IMR-90 (cell line): ENCODE measurements around the gene RRP1B. TPM values are rescaled to one million over a fixed set of nuclear protein-coding genes. Genes with fewer than 3 reads are reported as not detected.

Source experiments
- ATAC-seq: fragments of 200-7000 bp; cut with Tn5 transposase; 2 replicates; pipeline ENCODE4 v1.9.1; 2020; ENCODE audit warnings: low read depth, mild to moderate bottlenecking, moderate library complexity
- BruUV-seq: library from RNA; stranded (reverse); fragments of 400-500 nt; replicated peaks from 2 replicates; lab custom pipeline; 2021; lab: Mats Ljungman, UMichigan
- CTCF ChIA-PET: fragments of 300-600 bp; formaldehyde crosslinking; extraction: SDS; loops from one replicate; lab custom pipeline; 2021; ENCODE audit warnings: antibody characterized with exemption; lab: Yijun Ruan, JAX
- POLR2A ChIA-PET: fragments of 300-600 bp; sonication (Branson Sonifier 250); formaldehyde crosslinking; loops from one replicate; lab custom pipeline; 2022; ENCODE audit warnings: antibody characterized with exemption; ENCODE audit not compliant: unreplicated experiment; lab: Charles Lee
- DNase-seq: peaks from one replicate; pipeline ENCODE4 v3.0.0; 2013
- H2AFZ ChIP-seq: replicated peaks from 2 replicates; pipeline ENCODE3; 2013; ENCODE audit warnings: low read length, mild to moderate bottlenecking; ENCODE audit not compliant: poor library complexity
- H2AK5ac ChIP-seq: 2 replicates; pipeline ENCODE4 v1.6.1; 2013; ENCODE audit warnings: low read depth, low read length, inconsistent platforms
- H2AK9ac ChIP-seq: replicated peaks from 2 replicates; pipeline ENCODE3; 2013; ENCODE audit warnings: mild to moderate bottlenecking, low read depth, low read length, moderate library complexity; ENCODE audit not compliant: poor library complexity
- H2BK120ac ChIP-seq: 2 replicates; pipeline ENCODE4 v1.6.1; 2013; ENCODE audit warnings: low read depth, low read length, inconsistent platforms
- H2BK15ac ChIP-seq: 3 replicates; pipeline ENCODE4 v1.6.1; 2013; ENCODE audit warnings: low read depth, low read length, inconsistent platforms
- H2BK20ac ChIP-seq: 2 replicates; pipeline ENCODE4 v1.6.1; 2013; ENCODE audit warnings: low read depth, mild to moderate bottlenecking, inconsistent platforms, low read length, moderate library complexity
- H2BK5ac ChIP-seq: 2 replicates; pipeline ENCODE4 v1.6.1; 2013; ENCODE audit warnings: mild to moderate bottlenecking, low read depth, low read length, inconsistent platforms; ENCODE audit not compliant: poor library complexity, severe bottlenecking
- H3K14ac ChIP-seq: replicated peaks from 2 replicates; pipeline ENCODE4 v1.6.1; 2013; ENCODE audit warnings: low read depth, low read length, inconsistent platforms
- H3K18ac ChIP-seq: 2 replicates; pipeline ENCODE4 v1.6.1; 2013; ENCODE audit warnings: low read depth, low read length, control low read depth
- H3K23ac ChIP-seq: 2 replicates; pipeline ENCODE4 v1.6.1; 2013; ENCODE audit warnings: low read depth, low read length, inconsistent platforms
- H3K27ac ChIP-seq: 2 replicates; pipeline ENCODE4 v1.5.1; 2013; ENCODE audit warnings: mild to moderate bottlenecking, control low read depth, low read length; ENCODE audit not compliant: insufficient read depth
- H3K27me3 ChIP-seq: 2 replicates; pipeline ENCODE4 v1.6.1; 2013; ENCODE audit warnings: low read length; ENCODE audit not compliant: control insufficient read depth, insufficient read depth
- H3K36me3 ChIP-seq: 2 replicates; pipeline ENCODE4 v1.6.1; 2013; ENCODE audit warnings: low read length, mixed read lengths; ENCODE audit not compliant: control insufficient read depth, insufficient read depth
- H3K4ac ChIP-seq: 2 replicates; pipeline ENCODE4 v1.6.1; 2013; ENCODE audit warnings: low read depth, low read length, inconsistent platforms
- H3K4me1 ChIP-seq: 2 replicates; pipeline ENCODE4 v1.6.1; 2013; ENCODE audit warnings: low read length, mixed read lengths; ENCODE audit not compliant: control insufficient read depth, insufficient read depth
- H3K4me2 ChIP-seq: 2 replicates; pipeline ENCODE4 v1.6.1; 2013; ENCODE audit warnings: low read depth, mild to moderate bottlenecking, control low read depth, low read length, moderate library complexity
- H3K4me3 ChIP-seq: 2 replicates; pipeline ENCODE4 v1.5.1; 2013; ENCODE audit warnings: low read depth, mild to moderate bottlenecking, control low read depth, low read length, moderate library complexity; ENCODE audit not compliant: insufficient read depth
- H3K56ac ChIP-seq: 2 replicates; pipeline ENCODE4 v1.6.1; 2013; ENCODE audit warnings: low read length, inconsistent platforms; ENCODE audit not compliant: insufficient read depth; ENCODE audit errors: extremely low read depth
- H3K79me1 ChIP-seq, 2 experiments: 2 replicates each; pipeline ENCODE4 v1.6.1; 2013; ENCODE audit warnings: low read length in 2 of 2, inconsistent platforms in 1 of 2, low read depth in 1 of 2
- H3K9ac ChIP-seq: 2 replicates; pipeline ENCODE4 v1.6.1; 2013; ENCODE audit warnings: low read depth, low read length, control low read depth
- H3K9me1 ChIP-seq: 2 replicates; pipeline ENCODE4 v1.6.1; 2013; ENCODE audit warnings: low read length, inconsistent platforms; ENCODE audit not compliant: insufficient read depth
- H3K9me3 ChIP-seq: 2 replicates; pipeline ENCODE4 v1.6.1; 2013; ENCODE audit warnings: low read length; ENCODE audit not compliant: control insufficient read depth, insufficient read depth
- H4K20me1 ChIP-seq: 2 replicates; pipeline ENCODE4 v1.6.1; 2013; ENCODE audit warnings: low read length, inconsistent platforms; ENCODE audit not compliant: insufficient read depth
- H4K5ac ChIP-seq: 2 replicates; pipeline ENCODE4 v1.6.1; 2013; ENCODE audit warnings: mild to moderate bottlenecking, low read depth, low read length, control low read depth
- H4K8ac ChIP-seq, 2 experiments: 2 replicates each; pipeline ENCODE4 v1.6.1; 2013; ENCODE audit warnings: low read depth in 2 of 2, low read length in 2 of 2, control low read depth in 1 of 2, inconsistent platforms in 1 of 2
- H4K91ac ChIP-seq: 2 replicates; pipeline ENCODE4 v1.6.1; 2013; ENCODE audit warnings: low read depth, low read length, inconsistent platforms; ENCODE audit not compliant: insufficient read depth
- BHLHE40 ChIP-seq: fragments of 150-350 bp; IDR thresholded peaks from 2 replicates; pipeline ENCODE4 v1.6.1; 2016; ENCODE audit warnings: mild to moderate bottlenecking, low read depth, low read length
- CEBPB ChIP-seq: IDR thresholded peaks from 2 replicates; pipeline ENCODE4 v1.6.1; 2012; ENCODE audit warnings: low read depth, low read length, improper control_type of control experiment
- CHD1 ChIP-seq: IDR thresholded peaks from 2 replicates; pipeline ENCODE4 v1.6.1; 2012; ENCODE audit warnings: low read depth, low read length, improper control_type of control experiment
- ELK1 ChIP-seq: fragments of 150-350 bp; IDR thresholded peaks from 2 replicates; pipeline ENCODE4 v1.6.1; 2016; ENCODE audit warnings: low read depth, mild to moderate bottlenecking, low read length, moderate library complexity, borderline replicate concordance
- FOS ChIP-seq: fragments of 150-350 bp; IDR thresholded peaks from 2 replicates; pipeline ENCODE4 v1.6.1; 2016; ENCODE audit warnings: low read depth, low read length
- MAFK ChIP-seq: IDR thresholded peaks from 2 replicates; pipeline ENCODE4 v1.6.1; 2012; ENCODE audit warnings: low read depth, low read length, improper control_type of control experiment
- MAZ ChIP-seq: IDR thresholded peaks from 2 replicates; pipeline ENCODE4 v1.6.1; 2012; ENCODE audit warnings: low read depth, mild to moderate bottlenecking, low read length, improper control_type of control experiment, moderate library complexity, borderline replicate concordance
- MXI1 ChIP-seq: IDR thresholded peaks from 2 replicates; pipeline ENCODE4 v1.6.1; 2012; ENCODE audit warnings: low read depth, mild to moderate bottlenecking, low read length, moderate library complexity, borderline replicate concordance
- NFE2L2 ChIP-seq: fragments of 150-350 bp; IDR thresholded peaks from 2 replicates; pipeline ENCODE4 v1.6.1; 2016; ENCODE audit warnings: low read depth, mild to moderate bottlenecking, low read length
- POLR2A ChIP-seq: IDR thresholded peaks from 2 replicates; pipeline ENCODE4 v1.6.1; 2012; ENCODE audit warnings: mild to moderate bottlenecking, low read depth, low read length
- RAD21 ChIP-seq: IDR thresholded peaks from 2 replicates; pipeline ENCODE4 v1.6.1; 2012; ENCODE audit warnings: low read length, improper control_type of control experiment
- RCOR1 ChIP-seq: IDR thresholded peaks from 2 replicates; pipeline ENCODE4 v1.6.1; 2012; ENCODE audit warnings: mild to moderate bottlenecking, low read length, improper control_type of control experiment; ENCODE audit not compliant: insufficient replicate concordance
- RFX5 ChIP-seq: IDR thresholded peaks from 2 replicates; pipeline ENCODE4 v1.8.0; 2012; ENCODE audit warnings: low read depth, mild to moderate bottlenecking, low read length, moderate library complexity
- SMC3 ChIP-seq: fragments of 150-350 bp; IDR thresholded peaks from 2 replicates; pipeline ENCODE4 v1.6.1; 2016; ENCODE audit warnings: low read depth, mild to moderate bottlenecking, antibody characterized with exemption, low read length, moderate library complexity
- USF2 ChIP-seq: fragments of 150-350 bp; IDR thresholded peaks from 2 replicates; pipeline ENCODE4 v1.6.1; 2017; ENCODE audit warnings: mild to moderate bottlenecking, antibody characterized with exemption, low read length, low read depth
- WGBS, 2 experiments: methylation state at CpG; one replicate each; pipeline versions ENCODE4 v1.1.5 to v1.1.7; 2013; ENCODE audit warnings: missing lambda C conversion rate in 2 of 2; ENCODE audit not compliant: insufficient read length in 1 of 2; ENCODE audit errors: extremely low coverage in 2 of 2; 5-methylcytosine and 5-hydroxymethylcytosine counted together
- dilution Hi-C: fragments of 300-500 bp; cut with HindIII; formaldehyde crosslinking; loops from one replicate; pipeline ENCODE4 v1.14.3; 2018; ENCODE audit warnings: low sequenced_read_pairs; ENCODE audit not compliant: unreplicated experiment
- in situ Hi-C: fragments of 300-500 bp; cut with MboI; formaldehyde crosslinking; loops from 3 replicates; pipeline ENCODE4 v1.14.3; 2019; ENCODE audit warnings: low sequenced_read_pairs, inconsistent platforms, mixed read lengths
- intact Hi-C: fragments of 100-400 bp; cut with micrococcal nuclease; formaldehyde crosslinking; loops from 2 replicates; pipeline ENCODE4 v1.10.0; 2022
- polyA plus RNA-seq, 3 experiments: library from polyadenylated mRNA; depleted of rRNA; stranded (reverse); fragments of >200 nt; gene quantifications; 2 replicates each; pipeline ENCODE4 v1.2.3, GENCODE V29; 2012; ENCODE audit warnings: low replicate concordance in 1 of 3
- total RNA-seq: library from RNA; depleted of rRNA; stranded (reverse); fragments of >200 nt; gene quantifications from 2 replicates; pipeline ENCODE4 v1.2.3, GENCODE V29; 2012
- TF ChIP-seq, protein P1 (sequence below): conservative IDR thresholded peaks from 2 replicates; pipeline ENCODE4 v1.5.1; 2012; ENCODE audit warnings: mild to moderate bottlenecking, low read depth, low read length, improper control_type of control experiment

Gene RRP1B
- total and polyA plus RNA-seq, 2 of the 4 experiments (the other 2 are of a cell fraction), result 11.1 to 16.1 TPM

- in situ Hi-C loops (no loop called here), intact Hi-C loops (no loop called here), dilution Hi-C loops (no loop called here)
- Histone ChIP-seq H3K18ac (no peak overlapping the region), H3K4ac (no peak overlapping the region), H3K14ac (no peak overlapping the region), H3K23ac (no peak overlapping the region), H3K27ac (no peak overlapping the region), H2BK20ac (no peak overlapping the region), H2BK120ac (no peak overlapping the region), H3K9me1 (no peaks in the 10 kb centered on the region), H3K27me3 (no peaks in the 10 kb centered on the region; the same call in 1 of the 2 replicates), H3K9me3 (peaks cover 2% of the 10 kb centered on the region; the same call in 1 of the 2 replicates), H4K8ac (no peak overlapping the region), H2BK15ac (no peak overlapping the region), H4K5ac (no peak overlapping the region), H2AK9ac (no peak overlapping the region), H3K36me3 (no peaks in the 10 kb centered on the region), H3K9ac (no peak overlapping the region), H2AK5ac (no peak overlapping the region), H3K4me1 (peaks cover 3% of the 10 kb centered on the region; the same call in 1 of the 2 replicates), H2AFZ (no peak overlapping the region), H3K4me2 (no peak overlapping the region), H2BK5ac (no peak overlapping the region), H3K56ac (no peak overlapping the region), H4K20me1 (no peaks in the 10 kb centered on the region), H3K4me3 (no peak overlapping the region), H4K91ac (no peak overlapping the region), H3K79me1 (no peaks in the 10 kb centered on the region)
- DNase-seq (no peak), ATAC-seq (no peak)
- POLR2A ChIA-PET, result no interaction called here
- CTCF ChIA-PET, result no interaction called here
- BruUV-seq, result no TSS peak
- TF ChIP-seq FOS, result no peak
- TF ChIP-seq, protein P1, sequence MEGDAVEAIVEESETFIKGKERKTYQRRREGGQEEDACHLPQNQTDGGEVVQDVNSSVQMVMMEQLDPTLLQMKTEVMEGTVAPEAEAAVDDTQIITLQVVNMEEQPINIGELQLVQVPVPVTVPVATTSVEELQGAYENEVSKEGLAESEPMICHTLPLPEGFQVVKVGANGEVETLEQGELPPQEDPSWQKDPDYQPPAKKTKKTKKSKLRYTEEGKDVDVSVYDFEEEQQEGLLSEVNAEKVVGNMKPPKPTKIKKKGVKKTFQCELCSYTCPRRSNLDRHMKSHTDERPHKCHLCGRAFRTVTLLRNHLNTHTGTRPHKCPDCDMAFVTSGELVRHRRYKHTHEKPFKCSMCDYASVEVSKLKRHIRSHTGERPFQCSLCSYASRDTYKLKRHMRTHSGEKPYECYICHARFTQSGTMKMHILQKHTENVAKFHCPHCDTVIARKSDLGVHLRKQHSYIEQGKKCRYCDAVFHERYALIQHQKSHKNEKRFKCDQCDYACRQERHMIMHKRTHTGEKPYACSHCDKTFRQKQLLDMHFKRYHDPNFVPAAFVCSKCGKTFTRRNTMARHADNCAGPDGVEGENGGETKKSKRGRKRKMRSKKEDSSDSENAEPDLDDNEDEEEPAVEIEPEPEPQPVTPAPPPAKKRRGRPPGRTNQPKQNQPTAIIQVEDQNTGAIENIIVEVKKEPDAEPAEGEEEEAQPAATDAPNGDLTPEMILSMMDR, result no peak
- TF ChIP-seq SMC3, result no peak
- TF ChIP-seq CEBPB, result no peak
- TF ChIP-seq RCOR1, result no peak
- no peak for TF ChIP-seq ELK1
- TF ChIP-seq MAZ, result no peak
- TF ChIP-seq NFE2L2, result no peak
- TF ChIP-seq USF2, result no peak
- no peak for TF ChIP-seq MXI1
- TF ChIP-seq CHD1, result no peak
- no peak for TF ChIP-seq POLR2A
- TF ChIP-seq RFX5, result no peak
- no peak for TF ChIP-seq BHLHE40
- TF ChIP-seq RAD21, result no peak
- no peak for TF ChIP-seq MAFK
- WGBS, 2 experiments, result 83% methylated on average over 9 of the region's 13 CpGs; no CpG with 5 or more reads in 1 of the 2 experiments
Observed at GRCh38 chr21:43708745-43709381, 49.5 kb downstream of the RRP1B start.
